H7 (cell line): ENCODE data around the gene KCTD13. TPM values are rescaled to one million over a fixed set of nuclear protein-coding genes. Genes with fewer than 3 reads are reported as not detected.
"Not testable (repeated sequence)": the region's sequence is repeated elsewhere in the genome, so short reads cannot be mapped to it uniquely, and the experiment has no call there.

ENCODE experiments used
- DNase-seq: peaks from one replicate; pipeline ENCODE4 v3.0.0; 2012
- H3K27me3 ChIP-seq: 2 replicates; pipeline ENCODE4 v1.6.0; 2011; ENCODE audit warnings: mild to moderate bottlenecking, low read length; ENCODE audit not compliant: control insufficient read depth, insufficient read depth
- H3K36me3 ChIP-seq: replicated peaks from 2 replicates; pipeline ENCODE4 v1.5.1; 2011; ENCODE audit warnings: low read length; ENCODE audit not compliant: control insufficient read depth, insufficient read depth
- H3K4me3 ChIP-seq: 2 replicates; pipeline ENCODE4 v1.5.1; 2011; ENCODE audit warnings: low read depth, mild to moderate bottlenecking, control low read depth, low read length, moderate library complexity; ENCODE audit not compliant: insufficient read depth
- total RNA-seq: library from RNA; depleted of rRNA; stranded (reverse); fragments of >200 nt; shearing (Covaris generic); gene quantifications from 2 replicates; pipeline ENCODE4 v1.2.3, GENCODE V29; 2014

Gene KCTD13
- total RNA-seq, 1 experiment from 2014 or later, result 8.3 TPM

GRCh38 chr16:29922326-29922725 lies 3.7 kb downstream of the KCTD13 start:
- H3K4me3 ChIP-seq, result no peak overlapping the region
- H3K27me3 ChIP-seq, result no peaks in the 10 kb centered on the region
- no peak for DNase-seq
- H3K36me3 ChIP-seq, result peaks cover 3% of the 10 kb centered on the region

DNA sequence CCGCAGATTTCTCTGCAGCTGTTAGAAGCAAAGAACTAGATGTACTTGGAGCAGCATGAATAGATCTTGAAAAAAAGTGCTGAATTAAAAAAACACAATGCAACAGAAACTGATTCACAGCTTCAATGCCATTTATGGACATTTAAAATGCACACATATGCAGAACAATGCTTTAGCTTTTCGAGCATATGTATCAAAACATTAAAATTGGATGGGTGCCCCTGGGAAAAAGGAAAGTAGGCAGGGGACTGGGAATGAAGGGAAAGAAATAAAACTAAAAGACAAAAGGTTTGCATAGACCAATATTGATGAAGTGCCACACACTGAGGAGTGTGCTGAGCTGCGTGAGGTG lies 5.0 kb downstream of the KCTD13 start:
- no peak for DNase-seq
- Histone ChIP-seq H3K36me3 (peaks cover 3% of the 10 kb centered on the region), H3K27me3 (no peaks in the 10 kb centered on the region), H3K4me3 (no peak overlapping the region)

GRCh38 chr16:29920288-29921033 lies 5.6 kb downstream of the KCTD13 start:
- Histone ChIP-seq H3K36me3 (peaks cover 3% of the 10 kb centered on the region), H3K4me3 (no peak overlapping the region), H3K27me3 (no peaks in the 10 kb centered on the region)
- no peak for DNase-seq

DNA sequence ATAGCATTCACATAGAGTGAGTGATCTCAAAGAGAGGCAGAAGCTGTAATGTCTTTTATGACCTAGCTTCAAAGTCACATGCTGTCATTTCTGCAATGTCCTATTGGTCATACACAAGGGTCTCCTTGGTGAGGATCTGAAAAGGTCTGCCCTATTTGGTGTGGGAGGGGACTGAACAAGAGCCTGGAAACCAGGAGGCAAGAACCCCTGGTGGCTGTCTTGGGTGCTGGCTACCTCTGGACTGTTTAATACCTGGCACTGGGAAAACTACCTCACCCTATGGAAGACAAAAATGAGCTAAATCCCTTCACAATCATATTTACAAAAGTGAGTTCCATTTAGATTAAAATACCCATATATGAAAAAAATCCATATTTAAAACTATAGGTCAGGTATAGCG lies 9.0 kb downstream of the KCTD13 start:
- no peak for DNase-seq
- Histone ChIP-seq H3K4me3 (no peak overlapping the region), H3K36me3 (peaks cover 2% of the 10 kb centered on the region), H3K27me3 (no peaks in the 10 kb centered on the region)

GRCh38 chr16:29915590-29916247 lies 10.3 kb downstream of the KCTD13 start:
- Histone ChIP-seq H3K27me3 (no peaks in the 10 kb centered on the region), H3K36me3 (no peaks in the 10 kb centered on the region; the same call in none of the 2 replicates), H3K4me3 (no peak overlapping the region)
- no peak for DNase-seq

GRCh38 chr16:29913514-29913913 lies 12.5 kb downstream of the KCTD13 start:
- Histone ChIP-seq H3K4me3 (no peak overlapping the region), H3K36me3 (no peaks in the 10 kb centered on the region; the same call in none of the 2 replicates), H3K27me3 (no peaks in the 10 kb centered on the region)
- no peak for DNase-seq

- no peaks in the 10 kb centered on the region for H3K27me3 ChIP-seq
- peak; percentile 36 for DNase-seq
- no peaks in the 10 kb centered on the region; the same call in 1 of the 2 replicates for H3K36me3 ChIP-seq
- H3K4me3 ChIP-seq, result no peak overlapping the region
Measured at GRCh38 chr16:29912087-29912486, 13.9 kb downstream of the KCTD13 start.

GRCh38 chr16:29911676-29912010 lies 14.4 kb downstream of the KCTD13 start:
- Histone ChIP-seq H3K36me3 (no peaks in the 10 kb centered on the region; the same call in 1 of the 2 replicates), H3K4me3 (no peak overlapping the region), H3K27me3 (no peaks in the 10 kb centered on the region)
- DNase-seq, result peak; percentile 58

DNA sequence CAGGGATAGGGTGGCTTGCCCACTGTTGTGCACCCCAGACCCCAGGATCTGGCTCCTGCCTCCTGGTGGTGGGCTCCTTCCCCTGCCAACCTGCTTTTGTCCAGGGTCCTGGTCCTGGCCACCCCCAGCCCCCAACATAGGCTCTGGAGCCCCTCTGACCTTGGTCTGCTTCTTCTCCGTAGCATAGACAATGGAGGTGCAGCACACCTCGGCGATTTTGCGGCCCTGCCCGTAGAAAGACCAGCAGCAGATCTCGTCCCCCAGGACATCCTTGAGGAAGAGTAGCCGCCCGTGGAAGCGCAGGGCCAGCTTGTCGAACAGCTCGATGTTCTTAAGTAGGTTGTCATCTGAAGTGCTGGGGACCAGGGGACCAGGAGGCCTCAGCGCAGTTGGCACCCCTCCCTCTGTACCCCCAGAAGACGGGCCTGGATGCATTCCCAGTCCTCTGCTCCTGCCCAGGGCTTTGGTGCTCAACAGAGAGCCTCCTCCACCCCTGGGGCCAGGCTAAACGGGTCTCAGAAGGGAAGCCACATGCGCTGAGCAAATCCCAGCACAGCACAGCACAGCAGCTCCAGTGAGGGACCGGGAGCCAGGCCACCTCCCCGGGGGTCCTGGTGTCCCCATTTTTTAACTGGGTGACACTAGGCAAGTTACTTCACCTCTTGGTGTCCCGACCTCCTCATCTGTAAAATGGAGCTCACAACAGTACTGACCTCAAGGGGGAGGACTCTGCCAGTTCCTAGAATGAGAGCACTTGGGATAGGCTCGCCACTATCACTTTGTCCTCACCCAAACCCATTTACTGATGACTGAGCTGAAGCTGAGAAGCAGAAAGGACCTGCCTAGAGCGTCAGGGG lies 15.0 kb downstream of the KCTD13 start:
- Histone ChIP-seq H3K4me3 (no peak overlapping the region), H3K36me3 (no peaks in the 10 kb centered on the region; the same call in 1 of the 2 replicates), H3K27me3 (no peaks in the 10 kb centered on the region)
- peak; percentile 57 for DNase-seq

- H3K4me3 ChIP-seq, H3K27me3 ChIP-seq, DNase-seq, H3K36me3 ChIP-seq: not testable (repeated sequence)
Measured at GRCh38 chr16:29909851-29910250, 16.2 kb downstream of the KCTD13 start.

DNA sequence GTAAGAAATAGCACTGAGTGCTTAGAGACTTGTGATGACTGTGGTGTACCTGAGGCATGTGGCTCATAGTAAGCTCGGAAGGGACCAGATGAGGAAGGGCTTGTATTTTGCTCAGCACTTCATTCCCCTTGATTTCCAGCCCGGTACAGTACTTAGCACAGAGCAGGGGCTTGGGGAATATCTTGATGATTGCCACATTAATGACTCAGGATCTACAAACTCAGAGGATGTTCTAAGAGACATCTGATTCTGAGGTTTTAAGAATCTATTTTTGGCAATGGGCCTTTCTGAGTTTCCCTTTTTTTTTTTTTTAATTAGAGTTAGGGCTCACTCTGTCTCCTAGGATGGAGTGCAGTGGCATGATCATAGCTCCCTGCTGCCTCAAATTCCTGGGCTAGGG lies 16.6 kb downstream of the KCTD13 start:
- no peak for DNase-seq
- Histone ChIP-seq H3K36me3 (peaks cover 3% of the 10 kb centered on the region), H3K4me3 (no peak overlapping the region), H3K27me3 (no peaks in the 10 kb centered on the region)

DNA sequence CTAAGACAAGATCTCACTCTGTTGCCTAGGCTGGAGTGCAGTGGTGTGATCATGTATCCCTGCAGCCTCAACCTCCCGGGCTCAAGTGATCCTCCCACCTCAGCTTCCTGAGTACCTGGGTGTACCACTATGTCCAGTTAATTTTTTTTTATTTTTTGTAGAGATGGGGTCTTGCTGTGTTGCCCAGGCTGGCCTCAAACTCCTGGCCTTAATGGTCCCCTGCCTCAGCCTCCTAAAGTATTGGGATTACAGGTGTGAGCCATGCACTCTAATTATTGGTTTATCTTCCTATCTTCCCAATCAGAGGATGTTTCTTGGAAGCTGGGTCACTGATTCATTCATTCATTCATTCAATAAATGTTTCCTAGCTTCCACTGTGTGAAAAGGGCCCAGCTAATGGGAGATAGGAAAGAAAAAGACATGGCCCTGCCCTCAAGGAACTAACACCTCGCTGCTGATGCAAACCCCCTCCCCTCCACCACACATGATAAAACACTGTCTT lies 17.3 kb downstream of the KCTD13 start:
- Histone ChIP-seq H3K36me3 (peaks cover 4% of the 10 kb centered on the region), H3K27me3 (no peaks in the 10 kb centered on the region), H3K4me3 (no peak overlapping the region)
- DNase-seq, result no peak

DNA sequence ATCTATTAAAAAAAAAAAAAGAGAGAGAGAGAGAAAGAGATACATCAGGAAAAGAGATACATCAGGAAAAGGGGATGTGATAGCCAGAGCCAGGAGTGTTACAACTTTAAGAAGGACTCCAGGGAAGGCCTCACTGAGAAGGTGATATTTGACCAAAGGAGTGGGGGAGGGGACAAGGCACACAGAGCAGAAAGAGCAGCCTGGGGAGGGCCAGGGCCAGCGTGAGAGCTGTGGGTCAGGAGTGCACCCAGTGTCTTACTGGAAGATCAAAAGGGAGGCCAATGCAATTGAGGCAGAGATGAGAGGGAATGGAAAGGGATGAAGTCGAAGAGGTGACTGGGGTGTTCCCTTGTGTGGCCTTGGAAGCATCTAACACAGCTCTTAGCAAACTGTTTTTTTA lies 18.1 kb downstream of the KCTD13 start:
- H3K36me3 ChIP-seq, result peaks cover 8% of the 10 kb centered on the region

GRCh38 chr16:29906520-29907244 lies 19.3 kb downstream of the KCTD13 start:
- peak; percentile 55 for DNase-seq

More for the DNA sequence above, 18.1 kb downstream of the KCTD13 start:
- H3K27me3 ChIP-seq, result no peaks in the 10 kb centered on the region
- DNase-seq, result no peak
- no peak overlapping the region for H3K4me3 ChIP-seq

More at GRCh38 chr16:29906520-29907244, 19.3 kb downstream of the KCTD13 start:
- no peak overlapping the region for H3K4me3 ChIP-seq
- H3K36me3 ChIP-seq, result peaks cover 8% of the 10 kb centered on the region
- H3K27me3 ChIP-seq, result no peaks in the 10 kb centered on the region; the same call in 1 of the 2 replicates
